HepG2 (cell line): ENCODE measurements around the gene LMNA. TPM values are rescaled to one million over a fixed set of nuclear protein-coding genes. Genes with fewer than 3 reads are reported as not detected.
A peak's percentile ranks its signal among the peaks of the same experiment; 100 is the strongest.

Experiments used
- ARID4A ChIP-seq: sonication (generic); formaldehyde crosslinking; IDR thresholded peaks from 2 replicates; pipeline ENCODE4 v1.5.0; 2020; ENCODE audit warnings: mild to moderate bottlenecking, missing genetic modification reagents, borderline replicate concordance
- KDM2A ChIP-seq: sonication (generic); formaldehyde crosslinking; IDR thresholded peaks from 2 replicates; pipeline ENCODE4 v1.4.0; 2020; ENCODE audit warnings: low read depth, missing genetic modification reagents, borderline replicate concordance
- PTBP1 ChIP-seq: fragments of 200-400 bp; formaldehyde crosslinking; IDR thresholded peaks from 2 replicates; pipeline ENCODE4 v1.6.1; 2018; ENCODE audit warnings: low read length, low read depth; ENCODE audit not compliant: poor library complexity, severe bottlenecking
- RARG ChIP-seq: sonication (generic); formaldehyde crosslinking; IDR thresholded peaks from 2 replicates; pipeline ENCODE4 v1.4.0; 2020; ENCODE audit warnings: low read depth, mild to moderate bottlenecking, missing genetic modification reagents
- SRSF9 ChIP-seq: fragments of 200-400 bp; formaldehyde crosslinking; IDR thresholded peaks from 2 replicates; pipeline ENCODE4 v1.6.1; 2018; ENCODE audit warnings: borderline replicate concordance, mild to moderate bottlenecking, low read depth, low read length; ENCODE audit not compliant: insufficient read depth, poor library complexity, severe bottlenecking
- ZBTB7A ChIP-seq: sonication (generic); formaldehyde crosslinking; IDR thresholded peaks from 2 replicates; pipeline ENCODE4 v1.8.0; 2022; ENCODE audit warnings: mild to moderate bottlenecking, missing genetic modification reagents
- ZFP90 ChIP-seq: sonication (generic); formaldehyde crosslinking; IDR thresholded peaks from 2 replicates; pipeline ENCODE4 v1.8.0; 2022; ENCODE audit warnings: missing genetic modification reagents, mild to moderate bottlenecking, inconsistent platforms, borderline replicate concordance
- ZNF17 ChIP-seq: sonication (generic); formaldehyde crosslinking; IDR thresholded peaks from 2 replicates; pipeline ENCODE4 v1.5.0; 2020; ENCODE audit warnings: mild to moderate bottlenecking, missing genetic modification reagents
- ZNF20 ChIP-seq: sonication (generic); formaldehyde crosslinking; IDR thresholded peaks from 2 replicates; pipeline ENCODE4 v1.4.0; 2020; ENCODE audit warnings: mild to moderate bottlenecking, moderate library complexity, missing genetic modification reagents
- ZNF276 ChIP-seq: sonication (generic); formaldehyde crosslinking; IDR thresholded peaks from 2 replicates; pipeline ENCODE4 v1.4.0; 2020; ENCODE audit warnings: mild to moderate bottlenecking, low read depth, missing genetic modification reagents
- ZNF296 ChIP-seq: sonication (generic); formaldehyde crosslinking; conservative IDR thresholded peaks from 2 replicates; pipeline ENCODE4 v1.5.0; 2020; ENCODE audit warnings: mild to moderate bottlenecking, missing genetic modification reagents
- ZNF496 ChIP-seq: sonication (generic); formaldehyde crosslinking; IDR thresholded peaks from 2 replicates; pipeline ENCODE4 v1.8.1; 2023; ENCODE audit warnings: mild to moderate bottlenecking, moderate library complexity, missing genetic modification reagents; ENCODE audit not compliant: insufficient replicate concordance
- ZNF660 ChIP-seq: sonication (generic); formaldehyde crosslinking; IDR thresholded peaks from 2 replicates; pipeline ENCODE4 v1.5.1; 2020; ENCODE audit warnings: mild to moderate bottlenecking, low read depth, missing genetic modification reagents, borderline replicate concordance
- ZNF776 ChIP-seq: sonication (generic); formaldehyde crosslinking; IDR thresholded peaks from 2 replicates; pipeline ENCODE4 v1.4.0; 2020; ENCODE audit warnings: mild to moderate bottlenecking, missing genetic modification reagents
- ZNF790 ChIP-seq: sonication (generic); formaldehyde crosslinking; IDR thresholded peaks from 2 replicates; pipeline ENCODE4 v1.8.0; 2022; ENCODE audit warnings: missing genetic modification reagents, mild to moderate bottlenecking, borderline replicate concordance
- polyA plus RNA-seq, 8 experiments: library from polyadenylated mRNA; depleted of rRNA in 3 of 8; stranded (reverse) in 7 of 8; unstranded in 1 of 8; fragments of >200 nt; fragmentation: Illumina TruSeq in 4 of 8; extraction: Trizol in 4 of 8; gene quantifications; 2 replicates each; pipeline versions ENCODE4 v1.2.1 to v1.2.3, GENCODE V29; 2011 to 2016; ENCODE audit warnings: low read depth in 4 of 8, missing spikeins in 1 of 8, mixed read lengths in 1 of 8; ENCODE audit not compliant: insufficient read depth in 1 of 8
- total RNA-seq, 5 experiments: library from RNA; depleted of rRNA; stranded (reverse); fragments of >200 nt; fragmentation: Illumina TruSeq; extraction: Trizol; gene quantifications; 2 replicates each; pipeline ENCODE4 v1.2.3, GENCODE V29; 2016; ENCODE audit warnings: low read depth in 1 of 5
- TF ChIP-seq, protein P1 (sequence below): fragments of 450-650 bp; IDR thresholded peaks from 2 replicates; pipeline ENCODE4 v1.6.1; 2016
- TF ChIP-seq, protein P2 (sequence below), 2 experiments: fragments of 450-650 bp in 1 of 2; sonication (generic) in 1 of 2; formaldehyde crosslinking; IDR thresholded peaks; 2 replicates each; pipeline versions ENCODE4 v1.5.0 to v1.8.0; 2020 to 2022; ENCODE audit warnings: mild to moderate bottlenecking in 1 of 2, missing genetic modification reagents in 1 of 2
- TF ChIP-seq, protein P3 (sequence below): sonication (generic); formaldehyde crosslinking; IDR thresholded peaks from 2 replicates; pipeline ENCODE4 v1.5.1; 2020; ENCODE audit warnings: missing genetic modification reagents, mild to moderate bottlenecking, borderline replicate concordance

Gene LMNA
- total and polyA plus RNA-seq, 2 of the 13 experiments (the other 11 are each of a cell fraction or from before 2014, with no cell fraction given): 107 to 225 TPM

GRCh38 chr1:156123356-156124196, 9.1 kb downstream of the LMNA start (continued):
- no peak; the same call in none of the 2 replicates for TF ChIP-seq KDM2A
- no peak; the same call in 1 of the 2 replicates for TF ChIP-seq ZNF296
- TF ChIP-seq ARID4A (CRISPR knock-in tag): peak; percentile 56; the same call in 1 of the 2 replicates
- no peak for TF ChIP-seq ZNF20 (CRISPR knock-in tag)
- TF ChIP-seq, protein P1, sequence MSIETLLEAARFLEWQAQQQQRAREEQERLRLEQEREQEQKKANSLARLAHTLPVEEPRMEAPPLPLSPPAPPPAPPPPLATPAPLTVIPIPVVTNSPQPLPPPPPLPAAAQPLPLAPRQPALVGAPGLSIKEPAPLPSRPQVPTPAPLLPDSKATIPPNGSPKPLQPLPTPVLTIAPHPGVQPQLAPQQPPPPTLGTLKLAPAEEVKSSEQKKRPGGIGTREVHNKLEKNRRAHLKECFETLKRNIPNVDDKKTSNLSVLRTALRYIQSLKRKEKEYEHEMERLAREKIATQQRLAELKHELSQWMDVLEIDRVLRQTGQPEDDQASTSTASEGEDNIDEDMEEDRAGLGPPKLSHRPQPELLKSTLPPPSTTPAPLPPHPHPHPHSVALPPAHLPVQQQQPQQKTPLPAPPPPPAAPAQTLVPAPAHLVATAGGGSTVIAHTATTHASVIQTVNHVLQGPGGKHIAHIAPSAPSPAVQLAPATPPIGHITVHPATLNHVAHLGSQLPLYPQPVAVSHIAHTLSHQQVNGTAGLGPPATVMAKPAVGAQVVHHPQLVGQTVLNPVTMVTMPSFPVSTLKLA: no peak
- TF ChIP-seq, protein P2, sequence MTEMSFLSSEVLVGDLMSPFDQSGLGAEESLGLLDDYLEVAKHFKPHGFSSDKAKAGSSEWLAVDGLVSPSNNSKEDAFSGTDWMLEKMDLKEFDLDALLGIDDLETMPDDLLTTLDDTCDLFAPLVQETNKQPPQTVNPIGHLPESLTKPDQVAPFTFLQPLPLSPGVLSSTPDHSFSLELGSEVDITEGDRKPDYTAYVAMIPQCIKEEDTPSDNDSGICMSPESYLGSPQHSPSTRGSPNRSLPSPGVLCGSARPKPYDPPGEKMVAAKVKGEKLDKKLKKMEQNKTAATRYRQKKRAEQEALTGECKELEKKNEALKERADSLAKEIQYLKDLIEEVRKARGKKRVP (CRISPR knock-in tag; IDR thresholded peaks at IDR 0.05): no peak
- peak; percentile 57; the same call in 1 of the 2 replicates for TF ChIP-seq ZBTB7A (CRISPR knock-in tag)
- TF ChIP-seq ZNF17 (CRISPR knock-in tag): no peak
- TF ChIP-seq, protein P3, sequence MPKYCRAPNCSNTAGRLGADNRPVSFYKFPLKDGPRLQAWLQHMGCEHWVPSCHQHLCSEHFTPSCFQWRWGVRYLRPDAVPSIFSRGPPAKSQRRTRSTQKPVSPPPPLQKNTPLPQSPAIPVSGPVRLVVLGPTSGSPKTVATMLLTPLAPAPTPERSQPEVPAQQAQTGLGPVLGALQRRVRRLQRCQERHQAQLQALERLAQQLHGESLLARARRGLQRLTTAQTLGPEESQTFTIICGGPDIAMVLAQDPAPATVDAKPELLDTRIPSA (CRISPR knock-in tag): peak; percentile 62; the same call in 1 of the 2 replicates
- no peak for TF ChIP-seq ZNF660 (CRISPR knock-in tag)
- TF ChIP-seq RARG (CRISPR knock-in tag): no peak
- TF ChIP-seq SRSF9: no peak
- TF ChIP-seq ZNF276 (CRISPR knock-in tag): no peak
- no peak for TF ChIP-seq ZNF790 (CRISPR knock-in tag)
- TF ChIP-seq PTBP1: no peak
- TF ChIP-seq ZNF496 (CRISPR knock-in tag): no peak
- TF ChIP-seq ZFP90 (CRISPR knock-in tag): no peak
- no peak for TF ChIP-seq ZNF776 (CRISPR knock-in tag)
